GM03348 (cell line): ENCODE data around the gene CRAT.

ENCODE experiments used
- DNase-seq: peaks from one replicate; pipeline ENCODE4 v3.0.0; 2012; ENCODE audit warnings: low spot score

Gene CRAT

DNA sequence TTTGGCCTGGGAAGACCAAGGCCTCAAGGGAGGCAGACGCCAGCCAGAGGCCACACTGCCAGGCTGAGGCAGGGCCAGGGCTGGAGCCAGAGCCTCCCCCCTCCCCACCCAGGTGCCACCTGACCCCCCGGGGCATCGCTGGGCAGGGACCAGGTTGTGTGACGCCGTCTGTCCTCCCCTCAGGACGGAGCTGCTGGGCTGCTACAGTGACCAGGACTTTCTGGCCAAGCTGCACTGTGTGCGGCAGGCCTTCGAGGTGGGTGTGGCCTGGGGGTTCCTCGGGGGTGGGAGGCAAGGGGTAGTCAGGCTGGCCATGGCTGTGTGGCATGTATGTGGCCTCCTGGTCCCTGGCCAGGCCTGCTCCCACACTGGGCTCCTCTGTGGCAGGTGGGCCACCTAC lies 47.5 kb downstream of the CRAT start:
- DNase-seq: no peak

DNA sequence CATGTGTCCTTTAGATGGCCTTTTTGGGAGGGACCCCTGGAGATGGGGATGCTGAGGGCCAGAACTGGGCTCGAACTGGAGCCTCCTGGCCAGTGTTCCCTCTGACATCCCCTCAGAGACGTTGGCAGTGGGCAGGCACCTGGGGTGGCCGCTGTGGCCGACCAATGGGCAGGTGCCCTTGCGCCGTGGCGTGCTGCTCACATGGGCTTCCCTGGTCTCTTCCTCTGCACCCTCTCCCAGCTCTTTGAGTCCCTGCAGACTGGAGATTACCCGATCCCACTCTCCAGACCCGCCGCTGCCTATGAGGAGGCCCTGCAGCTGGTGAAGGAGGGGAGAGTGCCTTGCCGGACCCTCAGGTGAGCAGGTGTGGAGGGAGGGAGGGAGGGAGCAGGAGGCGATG lies 49.6 kb downstream of the CRAT start:
- no peak for DNase-seq

DNA sequence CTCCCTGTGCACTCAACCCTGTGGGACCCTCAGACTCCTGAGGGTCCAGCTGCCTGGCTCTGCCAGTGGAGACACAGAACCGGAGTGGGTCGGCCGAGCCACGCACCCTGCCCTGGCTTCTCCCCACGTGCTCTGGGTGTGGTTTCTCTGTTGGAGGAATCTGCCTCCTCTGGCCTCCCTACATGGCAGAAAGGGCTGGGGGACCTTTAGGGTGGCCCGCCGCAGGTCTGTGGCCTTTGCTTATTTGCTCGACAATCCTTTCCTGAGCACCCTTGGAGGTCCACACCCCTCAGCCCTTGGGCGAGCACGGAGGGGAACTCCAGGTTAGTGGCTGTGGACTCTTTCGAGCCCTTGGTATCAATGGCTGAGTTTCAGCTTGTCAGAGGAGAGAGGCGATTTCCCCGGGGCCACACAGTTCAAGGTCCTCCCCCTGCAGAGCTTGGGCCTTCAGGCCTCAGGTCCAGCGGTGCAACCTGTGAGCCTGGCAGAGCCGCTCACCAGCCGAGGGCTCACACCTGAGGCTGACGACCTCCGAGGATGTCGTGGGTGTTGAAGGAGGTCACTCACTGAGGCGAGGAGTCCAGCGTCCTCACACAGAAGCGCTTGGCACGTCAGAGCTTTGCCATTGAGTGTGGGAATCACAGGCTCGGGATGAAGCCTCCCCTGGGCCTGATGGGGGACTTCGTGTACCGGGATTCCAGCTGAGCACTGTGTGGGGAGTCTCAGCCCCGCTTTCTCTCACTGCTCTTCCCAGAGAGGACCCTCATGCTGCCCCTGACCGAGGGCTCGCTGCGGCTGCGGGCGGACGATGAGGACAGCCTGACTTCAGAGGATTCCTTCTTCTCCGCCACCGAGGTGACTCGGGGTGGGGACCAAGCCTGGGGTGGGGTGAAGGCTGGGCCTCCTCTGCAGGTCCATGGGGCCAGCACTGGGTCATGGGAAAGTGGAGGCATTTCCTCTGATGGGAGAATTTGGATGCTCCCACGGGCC lies 50.5 kb downstream of the CRAT start:
- DNase-seq: no peak

DNA sequence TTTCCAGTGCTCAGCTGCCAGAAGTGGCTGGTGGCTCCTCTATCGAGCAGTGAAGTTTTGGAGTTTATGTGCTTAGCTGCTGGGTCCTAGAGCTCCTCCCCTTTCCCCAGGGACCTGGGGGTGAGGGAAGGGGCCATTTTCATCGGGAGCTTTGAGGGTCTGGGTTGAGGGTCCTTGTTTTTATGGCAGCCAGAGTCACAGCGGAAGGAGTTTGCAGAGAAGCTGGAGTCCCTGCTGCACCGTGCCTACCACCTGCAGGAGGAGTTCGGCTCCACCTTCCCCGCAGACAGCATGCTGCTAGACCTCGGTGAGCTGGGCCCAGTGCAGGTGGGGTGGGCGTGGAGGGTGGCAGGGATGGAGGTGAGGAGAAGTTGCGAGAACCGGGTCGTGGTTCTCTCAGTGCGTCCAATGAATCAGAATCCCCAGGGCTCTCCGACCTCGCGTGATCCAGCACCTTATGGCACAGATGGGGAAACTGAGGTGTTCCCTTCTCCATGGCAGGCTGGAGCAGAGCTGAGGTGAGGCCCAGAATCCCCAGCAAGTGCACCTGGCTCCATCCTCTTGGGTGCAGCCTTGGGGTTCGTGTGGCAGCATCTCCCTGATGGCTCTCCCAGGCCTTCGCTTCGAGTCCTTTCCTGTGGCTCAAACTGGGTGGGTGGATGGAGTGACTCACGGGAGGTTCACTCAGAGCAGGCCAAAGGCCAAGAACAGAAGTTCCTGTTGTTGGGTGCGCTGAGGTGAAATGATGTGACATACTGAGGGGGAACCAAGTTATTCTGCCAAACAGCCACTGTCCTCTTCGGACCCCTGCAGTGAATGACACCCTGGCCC lies 51.4 kb downstream of the CRAT start:
- peak; percentile 34 for DNase-seq

DNA sequence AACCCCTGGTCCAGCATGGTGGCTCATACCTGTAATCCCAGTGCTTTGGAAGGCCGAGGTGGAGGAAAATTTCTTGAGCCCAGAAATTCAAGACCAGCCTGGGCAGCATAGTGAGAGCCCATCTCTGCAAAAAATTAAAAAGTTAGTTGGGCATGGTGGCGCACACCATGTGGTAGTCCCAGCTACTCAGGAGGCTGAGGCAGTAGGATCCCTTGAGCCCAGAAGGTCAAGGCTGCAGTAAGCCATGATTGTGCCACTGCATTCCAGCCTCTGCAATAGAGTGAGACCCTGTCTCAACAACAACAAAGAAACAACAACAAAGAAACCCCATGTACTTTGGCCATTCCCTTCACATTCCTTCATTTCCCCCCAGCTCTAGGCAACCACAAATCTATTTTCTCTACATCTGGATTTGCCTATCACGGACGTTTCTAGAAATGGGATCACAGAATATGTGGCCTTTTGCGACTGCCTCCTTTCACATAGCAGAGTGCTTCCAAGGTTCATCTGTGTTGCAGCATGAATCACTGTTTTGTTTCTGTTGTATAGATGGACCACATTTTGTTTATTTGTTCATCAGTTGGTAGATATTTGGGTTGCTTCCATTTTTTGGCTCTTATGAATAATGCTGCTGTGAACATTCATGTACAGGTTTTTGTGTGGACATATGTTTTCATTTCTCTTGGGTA lies 56.3 kb downstream of the CRAT start:
- no peak for DNase-seq

DNA sequence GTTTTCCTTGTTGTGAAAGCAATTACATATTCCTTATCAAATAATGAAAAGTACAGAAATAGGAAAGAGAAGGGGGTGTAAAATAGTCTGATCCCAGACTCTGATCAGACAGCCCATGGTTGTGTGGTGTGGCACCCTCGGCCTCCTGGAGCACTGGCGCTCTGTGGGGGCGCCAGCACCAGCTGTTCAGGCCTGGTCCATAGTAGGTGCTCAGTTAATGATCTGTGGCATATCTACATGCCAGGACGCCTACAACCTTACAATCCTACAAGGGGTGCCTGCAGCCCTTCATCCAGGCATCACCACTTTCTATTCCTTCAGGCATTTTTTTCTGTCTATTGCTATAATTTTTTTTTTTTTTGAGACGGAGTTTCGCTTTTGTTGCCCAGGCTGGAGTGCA lies 57.6 kb downstream of the CRAT start:
- no peak for DNase-seq

DNA sequence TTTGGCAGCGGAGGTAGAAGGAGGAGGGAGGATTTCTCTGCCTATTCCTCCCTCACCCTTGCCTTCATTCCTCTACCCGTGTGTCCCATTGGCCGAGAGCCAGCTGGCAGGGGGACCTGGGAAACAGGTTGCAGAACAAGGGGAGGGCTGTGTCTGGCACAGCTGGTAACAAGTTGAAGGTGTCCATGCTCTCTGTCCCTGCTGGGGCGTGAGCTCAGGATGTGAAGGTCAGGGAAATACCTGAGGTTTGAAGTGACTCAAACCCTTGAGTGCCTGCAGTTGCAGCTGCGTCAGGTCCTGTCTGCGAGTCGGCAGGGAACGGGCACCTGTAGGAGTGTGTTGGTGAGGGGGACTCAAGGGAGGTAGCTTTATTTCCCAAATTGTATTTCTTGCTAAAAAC lies 58.0 kb downstream of the CRAT start:
- no peak for DNase-seq
